ENCODE measurements around the gene TESMIN.

TESMIN gene

GRCh38 chr11:68695531-68695930, 55.8 kb downstream of the TESMIN start:
- FAIRE-seq, result no peak
- no peak for DNase-seq (ENCODE audit: insufficient read length, low spot score)

DNA sequence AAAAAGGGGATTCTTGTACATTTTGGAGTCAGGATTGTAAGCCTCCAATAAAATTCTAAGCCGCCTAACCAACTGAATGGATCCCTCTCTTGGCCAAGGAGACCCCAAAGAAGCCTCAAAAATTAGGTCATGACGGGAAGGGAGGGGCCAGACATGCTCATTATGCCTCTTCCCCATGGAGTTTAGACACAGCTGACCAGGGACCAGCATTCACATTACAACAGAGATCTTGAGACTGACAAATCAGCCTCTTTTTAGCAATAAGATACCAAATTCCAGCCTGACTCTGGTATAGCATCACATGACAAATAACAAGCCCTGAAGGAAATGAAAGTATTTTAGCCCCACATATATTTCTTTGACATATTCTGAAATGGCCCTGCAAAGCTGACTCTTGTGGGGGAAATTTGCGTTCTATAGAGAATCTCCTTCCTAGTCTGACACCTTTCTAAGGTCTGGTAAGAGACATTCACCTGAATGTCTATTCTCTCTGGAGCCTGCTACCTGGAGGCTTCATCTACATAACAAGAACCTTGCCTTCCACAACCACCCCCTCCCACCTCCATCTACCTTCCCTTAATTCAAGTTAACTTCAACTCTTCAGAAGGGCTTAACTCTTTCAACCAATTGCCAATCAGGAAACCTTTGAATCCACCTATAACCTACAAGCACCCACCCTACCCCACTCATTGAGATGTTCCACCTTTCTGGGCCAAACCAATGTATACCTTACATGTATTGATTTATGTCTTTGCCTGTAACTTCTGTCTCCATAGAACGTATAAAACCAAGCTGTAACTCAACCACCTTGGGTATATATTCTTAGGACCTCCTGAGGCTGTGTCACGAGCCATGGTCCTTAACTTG, 56.7 kb downstream of the TESMIN start:
- no peak for FAIRE-seq
- TF ChIP-seq, protein P1, sequence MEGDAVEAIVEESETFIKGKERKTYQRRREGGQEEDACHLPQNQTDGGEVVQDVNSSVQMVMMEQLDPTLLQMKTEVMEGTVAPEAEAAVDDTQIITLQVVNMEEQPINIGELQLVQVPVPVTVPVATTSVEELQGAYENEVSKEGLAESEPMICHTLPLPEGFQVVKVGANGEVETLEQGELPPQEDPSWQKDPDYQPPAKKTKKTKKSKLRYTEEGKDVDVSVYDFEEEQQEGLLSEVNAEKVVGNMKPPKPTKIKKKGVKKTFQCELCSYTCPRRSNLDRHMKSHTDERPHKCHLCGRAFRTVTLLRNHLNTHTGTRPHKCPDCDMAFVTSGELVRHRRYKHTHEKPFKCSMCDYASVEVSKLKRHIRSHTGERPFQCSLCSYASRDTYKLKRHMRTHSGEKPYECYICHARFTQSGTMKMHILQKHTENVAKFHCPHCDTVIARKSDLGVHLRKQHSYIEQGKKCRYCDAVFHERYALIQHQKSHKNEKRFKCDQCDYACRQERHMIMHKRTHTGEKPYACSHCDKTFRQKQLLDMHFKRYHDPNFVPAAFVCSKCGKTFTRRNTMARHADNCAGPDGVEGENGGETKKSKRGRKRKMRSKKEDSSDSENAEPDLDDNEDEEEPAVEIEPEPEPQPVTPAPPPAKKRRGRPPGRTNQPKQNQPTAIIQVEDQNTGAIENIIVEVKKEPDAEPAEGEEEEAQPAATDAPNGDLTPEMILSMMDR (IDR thresholded peaks at IDR 0.05; ENCODE audit: insufficient read depth, missing control alignments), result no peak
- no peak for DNase-seq (ENCODE audit: insufficient read length, low spot score)

More at GRCh38 chr11:68695531-68695930, 55.8 kb downstream of the TESMIN start:
- TF ChIP-seq, protein P1 (IDR thresholded peaks at IDR 0.05; ENCODE audit: insufficient read depth, missing control alignments), result no peak

DNA sequence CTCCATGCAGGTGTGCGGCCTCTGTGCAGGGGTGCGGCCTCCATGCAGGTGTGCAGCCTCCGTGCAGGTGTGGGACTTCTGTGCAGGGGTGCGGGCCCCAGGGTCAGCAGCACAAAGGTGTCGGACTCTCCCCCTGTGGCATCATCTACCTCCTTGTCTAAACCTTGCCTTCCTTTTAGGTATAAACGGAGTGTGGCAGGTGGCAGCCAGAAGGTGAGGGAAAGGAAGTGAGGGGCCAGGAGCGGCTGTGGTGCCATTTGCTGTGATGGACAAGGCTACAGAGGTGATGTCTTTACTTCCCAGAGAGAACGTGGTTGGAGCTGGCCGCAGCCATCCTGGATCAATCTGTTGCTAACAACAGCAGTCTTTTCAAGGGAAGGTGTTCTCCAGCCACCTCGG, 57.8 kb downstream of the TESMIN start:
- TF ChIP-seq, protein P1 (IDR thresholded peaks at IDR 0.05; ENCODE audit: insufficient read depth, missing control alignments), result no peak
- no peak for DNase-seq (ENCODE audit: insufficient read length, low spot score)
- no peak for FAIRE-seq

DNA sequence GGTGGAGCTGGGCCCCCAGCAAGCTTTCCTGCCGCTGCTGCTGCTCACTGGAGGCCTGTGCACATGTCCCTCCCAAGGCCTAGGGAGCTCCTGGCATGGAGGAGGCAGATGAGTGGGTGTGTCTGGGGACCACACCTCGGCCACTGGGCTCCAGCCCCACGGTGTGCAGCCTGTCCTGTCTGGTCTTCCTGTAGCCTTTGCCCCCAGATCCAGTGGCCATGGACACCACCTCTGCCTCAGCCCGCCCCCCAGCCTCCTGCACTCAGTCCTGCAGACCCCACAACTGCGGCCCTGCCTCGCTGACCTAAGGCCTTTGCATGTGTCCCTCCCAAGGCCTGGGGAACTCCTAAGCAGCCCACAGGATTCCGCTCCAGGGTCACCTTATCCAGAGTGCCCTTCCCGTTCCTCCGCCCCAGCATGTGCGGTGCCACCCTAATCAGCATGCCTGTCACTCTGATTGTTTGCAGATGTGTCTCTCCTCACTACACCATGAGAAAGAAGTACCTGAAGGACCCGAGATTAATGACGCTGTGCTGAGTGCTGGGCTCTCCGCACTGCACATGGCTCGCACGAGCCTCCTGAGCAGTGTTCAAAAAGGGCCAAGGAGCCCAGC, 58.3 kb downstream of the TESMIN start:
- DNase-seq (ENCODE audit: insufficient read length, low spot score) (no peak), FAIRE-seq (no peak)
- TF ChIP-seq, protein P1 (IDR thresholded peaks at IDR 0.05; ENCODE audit: insufficient read depth, missing control alignments), result no peak

- no peak for FAIRE-seq
- TF ChIP-seq, protein P1 (IDR thresholded peaks at IDR 0.05; ENCODE audit: insufficient read depth, missing control alignments), result no peak
- no peak for DNase-seq (ENCODE audit: insufficient read length, low spot score)
Measured at GRCh38 chr11:68692115-68692514, 59.2 kb downstream of the TESMIN start.

- FAIRE-seq, result no peak
- TF ChIP-seq, protein P1 (IDR thresholded peaks at IDR 0.05; ENCODE audit: insufficient read depth, missing control alignments), result no peak
- DNase-seq (ENCODE audit: insufficient read length, low spot score), result no peak
Measured at GRCh38 chr11:68691402-68691784, 59.9 kb downstream of the TESMIN start.

All from D721Med (cell line).